ENCODE data around the gene RAMP2. TPM values are rescaled to one million over a fixed set of nuclear protein-coding genes. Genes with fewer than 3 reads are reported as not detected.

Gene RAMP2
- total and polyA plus RNA-seq, 2 of the 13 experiments (the other 11 are each of a cell fraction or from before 2014, with no cell fraction given) = 1.4 to 5.2 TPM

GRCh38 chr17:42780851-42781638 is 20.0 kb downstream of the RAMP2 start (continued):
- TF ChIP-seq ZBTB10 (CRISPR knock-in tag; IDR thresholded peaks at IDR 0.05; ENCODE audit: borderline replicate concordance) (no peak), ARNT (IDR thresholded peaks at IDR 0.05) (no peak), ZNF160 (CRISPR knock-in tag; IDR thresholded peaks at IDR 0.05) (no peak), NAIF1 (CRISPR knock-in tag; IDR thresholded peaks at IDR 0.05; ENCODE audit: borderline replicate concordance) (no peak), ZNF354B (CRISPR knock-in tag; IDR thresholded peaks at IDR 0.05) (no peak), ISL2 (CRISPR knock-in tag; IDR thresholded peaks at IDR 0.05) (no peak; the same call in 1 of the 2 replicates), ATM (IDR thresholded peaks at IDR 0.05; ENCODE audit: borderline replicate concordance) (no peak), TAF1 (CRISPR knock-in tag; IDR thresholded peaks at IDR 0.05) (no peak), RFXAP (CRISPR knock-in tag; IDR thresholded peaks at IDR 0.05; ENCODE audit: borderline replicate concordance) (0 out of 2 replicates have a peak, but pooled peaks have one; percentile 52), JUNB (CRISPR knock-in tag; IDR thresholded peaks at IDR 0.05; ENCODE audit: borderline replicate concordance) (no peak), FOXP1 (IDR thresholded peaks at IDR 0.05) (no peak), FOXP1 (CRISPR knock-in tag; IDR thresholded peaks at IDR 0.05) (no peak), ZNF343 (CRISPR knock-in tag; IDR thresholded peaks at IDR 0.05) (no peak), MEF2D (CRISPR knock-in tag; IDR thresholded peaks at IDR 0.05) (peak; percentile 60; the same call in 1 of the 2 replicates), RBAK (CRISPR knock-in tag; IDR thresholded peaks at IDR 0.05) (no peak), ZNF766 (CRISPR knock-in tag; IDR thresholded peaks at IDR 0.05; ENCODE audit: borderline replicate concordance) (peak; percentile 43; the same call in 1 of the 2 replicates), KLF13 (CRISPR knock-in tag; IDR thresholded peaks at IDR 0.05) (peak; percentile 34; the same call in 1 of the 2 replicates), FUBP1 (CRISPR knock-in tag; IDR thresholded peaks at IDR 0.05; ENCODE audit: borderline replicate concordance) (no peak), ZNF557 (CRISPR knock-in tag; IDR thresholded peaks at IDR 0.05) (no peak), E2F2 (CRISPR knock-in tag; IDR thresholded peaks at IDR 0.05; ENCODE audit: borderline replicate concordance) (no peak), ZSCAN31 (CRISPR knock-in tag; IDR thresholded peaks at IDR 0.05; ENCODE audit: low read depth) (no peak), MAX (IDR thresholded peaks at IDR 0.05) (no peak; the same call in 1 of the 2 replicates), MLLT10 (CRISPR knock-in tag; IDR thresholded peaks at IDR 0.05) (no peak)
